EH (cell line): ENCODE results near the gene GALNT18.

Experiments used
- DNase-seq: peaks from one replicate; pipeline ENCODE4 v3.0.0-alpha.2; 2015; ENCODE audit warnings: low read depth

GALNT18 gene

DNA sequence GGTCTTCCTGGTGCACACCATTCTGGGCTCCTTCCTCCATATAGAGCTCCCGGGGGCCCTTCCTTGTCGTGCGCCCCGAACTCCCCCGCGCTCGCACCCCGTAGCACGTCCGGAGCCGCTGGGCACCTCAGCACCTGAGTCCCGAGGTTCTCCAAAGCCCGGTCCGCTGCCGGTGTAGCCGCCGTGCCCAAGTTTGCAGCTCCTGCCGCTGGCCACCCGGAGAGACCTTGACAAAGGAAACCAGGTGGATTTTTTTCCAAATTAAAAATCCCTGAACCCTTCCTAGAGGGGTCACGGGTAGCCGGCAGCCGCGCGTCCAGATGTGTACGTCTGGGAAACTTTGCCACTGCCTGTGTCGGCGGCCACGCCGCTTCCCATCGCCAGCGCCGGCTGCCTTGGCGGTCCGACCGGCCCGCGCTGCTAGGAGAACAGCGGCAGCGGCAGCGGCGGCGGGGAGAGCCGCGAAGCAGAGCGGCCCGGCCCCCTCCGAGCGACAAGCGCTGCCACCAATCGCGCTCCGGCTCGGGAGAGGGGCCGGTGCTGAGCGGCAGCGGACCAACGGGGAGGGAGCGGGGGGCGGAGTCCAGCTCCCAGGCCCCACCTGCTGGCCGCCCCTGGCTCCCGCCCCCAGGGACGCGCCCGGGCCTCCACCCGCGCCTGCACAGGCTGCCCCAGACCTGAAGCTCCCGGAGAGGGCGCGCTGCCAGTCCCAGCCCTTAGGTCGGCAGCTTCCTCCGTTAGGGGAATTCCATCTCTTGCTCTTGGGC lies at the start of gene GALNT18:
GALNT18 (minus strand) TSS at position 433 of the 767 bp plus-strand sequence.
- peak; percentile 90 for DNase-seq

- no peak for DNase-seq
Measured at GRCh38 chr11:11670574-11670973, 48.8 kb upstream of the GALNT18 start.

DNA sequence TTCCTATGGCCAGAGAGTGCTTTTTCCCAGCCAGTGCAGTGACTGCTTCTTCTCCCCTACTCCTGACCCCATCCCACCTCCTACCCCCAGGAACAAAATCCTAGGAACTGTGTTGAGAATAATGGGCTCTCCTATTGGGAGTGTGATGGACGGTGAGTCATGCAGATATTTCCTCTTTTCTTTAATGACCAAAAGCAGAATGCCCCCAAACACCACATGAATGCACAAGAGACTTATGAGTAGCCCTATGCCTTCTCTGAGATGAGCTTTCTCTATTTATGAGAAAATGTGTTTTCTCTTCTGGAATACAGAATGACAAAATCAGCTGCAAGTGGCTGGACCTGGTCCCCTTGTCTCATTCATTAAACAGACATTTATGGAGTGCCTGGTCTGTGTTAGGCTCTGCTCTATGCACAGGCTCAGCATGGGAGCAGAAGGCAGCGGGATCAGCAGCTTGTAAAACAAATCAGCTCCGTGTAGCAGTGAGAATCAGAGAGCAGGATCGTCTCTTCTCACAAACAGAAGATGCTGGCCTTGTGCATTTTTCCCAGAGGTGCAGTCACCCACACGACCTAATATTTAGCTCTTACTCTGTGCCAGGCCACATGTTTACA lies 47.5 kb upstream of the GALNT18 start:
- peak; percentile 11 for DNase-seq

GRCh38 chr11:11668781-11669180 lies 47.0 kb upstream of the GALNT18 start:
- DNase-seq: no peak

GRCh38 chr11:11668274-11668673 lies 46.5 kb upstream of the GALNT18 start:
- DNase-seq: no peak

DNA sequence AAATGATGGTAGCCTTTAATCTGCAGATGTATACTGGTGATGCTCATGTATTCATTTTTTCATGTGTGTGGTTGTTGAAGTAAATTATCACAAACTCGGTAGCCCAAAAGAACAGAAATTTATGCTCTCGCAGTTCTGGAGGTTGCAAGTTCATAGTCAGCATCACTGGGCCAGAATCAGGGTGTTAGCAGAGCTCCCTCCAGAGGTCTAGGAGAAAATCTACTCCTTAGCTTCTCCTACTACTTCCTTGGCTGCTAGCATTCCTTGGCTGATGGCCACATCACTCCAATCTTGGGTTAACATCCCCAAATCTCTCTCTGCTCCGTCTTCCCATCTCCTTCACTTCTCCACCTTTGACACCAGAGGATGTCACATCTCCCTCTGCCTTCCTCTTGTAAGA lies 45.3 kb upstream of the GALNT18 start:
- no peak for DNase-seq

- DNase-seq: no peak
Measured at GRCh38 chr11:11665407-11665806, 43.6 kb upstream of the GALNT18 start.

GRCh38 chr11:11663907-11664306 lies 42.1 kb upstream of the GALNT18 start:
- DNase-seq: no peak

DNA sequence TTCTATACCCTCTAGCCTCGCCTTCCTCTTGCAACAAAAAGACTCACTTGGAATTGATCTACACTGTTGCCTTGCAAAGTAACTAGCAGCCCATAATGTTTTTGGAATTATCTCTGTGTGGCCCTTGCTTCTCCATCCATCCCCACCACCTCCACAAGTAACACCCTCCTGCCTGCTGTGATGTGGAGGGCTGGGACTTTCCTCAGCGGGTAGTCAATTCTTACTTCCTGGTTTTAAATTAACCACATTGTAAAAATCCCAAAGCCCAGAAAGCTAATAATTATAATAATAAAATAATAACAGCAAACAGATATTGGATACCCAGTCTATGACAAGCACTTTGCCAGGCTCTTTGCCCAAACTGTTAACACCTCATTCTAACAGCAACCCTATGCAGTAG lies 40.8 kb upstream of the GALNT18 start:
- DNase-seq: no peak

- DNase-seq: no peak
Measured at GRCh38 chr11:11661326-11662040, 39.7 kb upstream of the GALNT18 start.

DNA sequence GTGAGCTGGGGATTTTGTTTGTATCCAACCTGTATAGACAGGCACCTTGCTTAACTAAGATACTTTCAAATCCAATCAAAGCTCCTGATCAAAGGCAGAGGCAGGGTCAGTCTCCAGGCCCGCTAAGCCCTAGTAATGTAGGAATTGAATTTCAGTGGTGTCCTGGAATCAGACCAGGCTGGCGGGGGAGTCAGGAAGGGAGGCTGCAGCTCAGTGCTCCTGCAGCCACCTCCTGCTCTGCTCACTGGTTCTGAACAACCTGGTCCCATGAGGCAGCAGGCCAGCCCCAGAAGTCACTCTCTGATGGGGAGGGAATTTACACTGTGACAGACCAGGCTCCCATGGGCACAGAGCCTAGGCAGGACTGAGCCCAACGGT lies 38.5 kb upstream of the GALNT18 start:
- no peak for DNase-seq

GRCh38 chr11:11659567-11660362 lies 38.0 kb upstream of the GALNT18 start:
- DNase-seq: no peak

DNA sequence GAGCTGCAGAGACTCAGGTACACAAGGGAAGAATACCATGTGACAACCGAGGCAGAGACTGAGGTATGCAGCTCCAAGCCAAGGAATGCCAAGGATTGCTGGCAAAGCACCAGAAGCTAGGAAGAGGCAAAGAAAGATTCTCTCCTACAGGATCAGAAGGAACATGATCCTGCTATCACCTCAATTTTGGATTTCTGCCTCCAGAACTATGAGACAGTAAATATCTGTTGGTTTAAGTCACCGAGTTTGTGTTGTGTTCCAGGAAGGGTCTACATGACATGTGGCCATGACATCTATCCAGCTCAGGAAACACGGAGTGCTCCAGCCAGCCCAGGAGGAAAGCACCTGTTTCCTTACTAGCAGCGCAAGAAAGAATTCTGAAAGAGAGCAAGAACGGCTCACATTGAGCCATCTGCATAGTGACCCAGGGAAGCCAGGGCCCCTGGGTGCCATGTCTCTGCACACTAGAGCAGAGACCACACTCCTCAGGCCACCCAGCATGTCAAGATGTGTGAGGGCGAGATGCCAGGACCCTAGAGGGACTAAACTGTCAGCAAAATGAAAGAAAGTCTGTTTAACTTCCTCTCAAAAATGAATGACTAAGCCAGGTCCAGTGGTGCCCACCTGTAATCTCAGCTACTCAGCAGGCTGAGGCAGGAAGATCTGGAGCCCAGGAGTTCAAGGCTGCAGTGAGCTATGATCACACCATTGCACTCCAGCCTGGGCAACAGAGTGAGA lies 35.6 kb upstream of the GALNT18 start:
- DNase-seq: no peak

- no peak for DNase-seq
Measured at GRCh38 chr11:11641581-11641980, 19.8 kb upstream of the GALNT18 start.

DNA sequence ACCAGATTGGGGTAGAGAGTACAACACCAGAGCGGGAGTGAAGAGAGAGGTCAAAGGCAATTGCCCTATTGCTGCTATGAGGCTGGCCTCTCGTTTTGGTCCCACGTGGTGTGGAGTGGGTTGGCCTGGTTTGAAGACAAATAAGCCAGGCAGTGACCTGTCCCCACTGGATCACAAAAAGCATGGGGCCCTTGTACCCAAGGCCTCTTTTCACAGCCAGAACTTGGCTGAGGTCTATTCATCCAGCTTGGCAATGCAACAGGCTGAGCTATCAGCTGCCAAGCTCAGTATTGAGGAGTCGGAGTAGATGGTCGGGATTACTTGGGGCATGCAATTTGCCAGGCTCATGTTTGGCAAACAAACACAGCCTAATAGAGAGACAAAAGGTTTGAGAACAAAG lies 19.2 kb upstream of the GALNT18 start:
- DNase-seq: no peak

- DNase-seq: peak; percentile 7
Measured at GRCh38 chr11:11640152-11640551, 18.3 kb upstream of the GALNT18 start.

GRCh38 chr11:11636671-11637070 lies 14.9 kb upstream of the GALNT18 start:
- DNase-seq: peak; percentile 3

- no peak for DNase-seq
Measured at GRCh38 chr11:11635443-11635842, 13.6 kb upstream of the GALNT18 start.

GRCh38 chr11:11629368-11629767 lies 7.6 kb upstream of the GALNT18 start:
- no peak for DNase-seq

GRCh38 chr11:11628651-11629050 lies 6.8 kb upstream of the GALNT18 start:
- DNase-seq: no peak

GRCh38 chr11:11626128-11626527 lies 4.3 kb upstream of the GALNT18 start:
- peak; percentile 7 for DNase-seq

DNA sequence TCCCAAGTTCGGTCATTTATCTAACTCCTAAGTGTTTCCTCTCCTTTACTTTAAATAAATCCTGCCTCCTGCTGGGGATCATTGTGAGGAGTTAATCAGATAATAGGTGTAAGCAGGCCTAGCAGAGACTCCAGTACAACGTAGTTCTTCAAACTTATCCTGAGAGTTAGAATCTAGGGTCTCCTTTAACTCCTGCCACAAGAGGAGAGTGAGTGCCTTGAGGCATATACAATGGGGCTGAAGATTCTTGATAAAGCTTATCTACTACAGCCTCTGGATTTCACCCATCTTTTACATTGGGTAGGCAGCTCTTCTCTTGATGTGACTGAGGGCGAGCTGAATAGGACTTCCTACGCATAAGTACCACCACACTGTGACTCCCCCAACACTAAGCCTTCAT lies 3.1 kb upstream of the GALNT18 start:
- DNase-seq: no peak
